HCT116 (cell line): ENCODE results near the gene BCAR3. TPM values are rescaled to one million over a fixed set of nuclear protein-coding genes. Genes with fewer than 3 reads are reported as not detected.

Source experiments
- ATAC-seq: fragments of 200-7000 bp; cut with Tn5 transposase; 2 replicates; pipeline ENCODE4 v1.9.1; 2020; ENCODE audit warnings: mild to moderate bottlenecking, moderate library complexity
- BruUV-seq: library from RNA; stranded (reverse); fragments of 400-500 nt; replicated peaks from 2 replicates; lab custom pipeline; 2021; lab: Mats Ljungman, UMichigan
- CTCF ChIA-PET: fragments of 300-600 bp; sonication (Branson Sonifier 250); formaldehyde crosslinking; loops from one replicate; lab custom pipeline; 2021; ENCODE audit warnings: antibody characterized with exemption; lab: Charles Lee
- POLR2A ChIA-PET: fragments of 300-600, 350-600 bp; sonication (Branson Sonifier 250); formaldehyde crosslinking; loops from one replicate; lab custom pipeline; 2021; ENCODE audit warnings: antibody characterized with exemption; lab: Charles Lee
- RAD21 ChIA-PET, 2 experiments: fragments of 300-600 bp; sonication (Branson Sonifier 250); formaldehyde crosslinking; loops; one replicate each; lab custom pipeline; 2023; ENCODE audit warnings: low total read pairs in 2 of 2; ENCODE audit not compliant: uncharacterized antibody in 2 of 2, unreplicated experiment in 2 of 2, low non-redundant PET in 1 of 2; lab: Charles Lee
- DNase-seq: peaks from one replicate; pipeline ENCODE4 v3.0.0-alpha.2; 2010; ENCODE audit warnings: low read depth, low spot score
- H2AFZ ChIP-seq: fragments of 200-600 bp; shearing (Covaris generic), sonication (generic); 2 replicates; pipeline ENCODE4 v1.6.1; 2017; ENCODE audit warnings: low read depth, mixed run types, mixed read lengths, antibody characterized with exemption, low read length; ENCODE audit not compliant: poor library complexity, severe bottlenecking
- H3K27ac ChIP-seq: 2 replicates; pipeline ENCODE4 v1.5.1; 2012; ENCODE audit warnings: low read depth, low read length
- H3K27me3 ChIP-seq: fragments of 200-600 bp; sonication (generic); 2 replicates; pipeline ENCODE4 v1.6.1; 2016; ENCODE audit warnings: mixed run types, low read length, mixed read lengths; ENCODE audit not compliant: insufficient read depth
- H3K36me3 ChIP-seq, 2 experiments: fragments of 200-500 bp in 1 of 2; fragments of 200-600 bp in 1 of 2; sonication (Bioruptor generic) in 1 of 2; sonication (generic) in 1 of 2; 2 replicates each; pipeline versions ENCODE4 v1.5.1 to v1.6.1; 2014 to 2016; ENCODE audit warnings: low read length in 2 of 2, inconsistent platforms in 1 of 2, mixed read lengths in 1 of 2, mixed run types in 1 of 2; ENCODE audit not compliant: insufficient read depth in 2 of 2, control insufficient read depth in 1 of 2
- H3K4me1 ChIP-seq, 2 experiments: fragments of 200-600 bp in 1 of 2; sonication (generic) in 1 of 2; 2 replicates each; pipeline versions ENCODE4 v1.5.1 to v1.6.1; 2012 to 2017; ENCODE audit warnings: low read length in 2 of 2, inconsistent platforms in 1 of 2, mild to moderate bottlenecking in 1 of 2, mixed read lengths in 1 of 2, mixed run types in 1 of 2, moderate library complexity in 1 of 2; ENCODE audit not compliant: insufficient read depth in 2 of 2, control insufficient read depth in 1 of 2
- H3K4me2 ChIP-seq: fragments of 200-600 bp; sonication (generic); 2 replicates; pipeline ENCODE4 v1.6.1; 2017; ENCODE audit warnings: mixed run types, low read length, mixed read lengths
- H3K4me3 ChIP-seq, 2 experiments: fragments of 200-600 bp in 1 of 2; sonication (generic) in 1 of 2; replicated peaks in 1 of 2; 2 replicates each; pipeline ENCODE4 v1.5.1; 2011 to 2016; ENCODE audit warnings: low read length in 2 of 2, control low read depth in 1 of 2, low read depth in 1 of 2, mild to moderate bottlenecking in 1 of 2, mixed read lengths in 1 of 2, mixed run types in 1 of 2
- H3K79me2 ChIP-seq: fragments of 200-600 bp; sonication (generic); 2 replicates; pipeline ENCODE4 v1.6.1; 2017; ENCODE audit warnings: mild to moderate bottlenecking, mixed run types, low read length, moderate library complexity, mixed read lengths; ENCODE audit not compliant: insufficient read depth
- H3K9ac ChIP-seq: fragments of 200-600 bp; sonication (generic); 2 replicates; pipeline ENCODE4 v1.6.1; 2016; ENCODE audit warnings: low read length, mixed read lengths
- H3K9me2 ChIP-seq: fragments of 200-600 bp; sonication (generic), shearing (Covaris generic); 2 replicates; pipeline ENCODE4 v1.6.1; 2017; ENCODE audit warnings: mixed run types, mild to moderate bottlenecking, moderate library complexity; ENCODE audit not compliant: insufficient read depth
- H3K9me3 ChIP-seq, 2 experiments: fragments of 200-500 bp in 1 of 2; fragments of 200-600 bp in 1 of 2; sonication (Bioruptor generic) in 1 of 2; sonication (generic) in 1 of 2; 2 replicates each; pipeline ENCODE4 v1.6.1; 2014 to 2017; ENCODE audit warnings: low read length in 2 of 2, mixed read lengths in 2 of 2, inconsistent platforms in 1 of 2, low read depth in 1 of 2, mild to moderate bottlenecking in 1 of 2, mixed run types in 1 of 2, moderate library complexity in 1 of 2; ENCODE audit not compliant: control insufficient read depth in 1 of 2, insufficient read depth in 1 of 2
- H4K20me1 ChIP-seq: fragments of 200-600 bp; sonication (generic), shearing (Covaris generic); 2 replicates; pipeline ENCODE4 v1.6.1; 2017; ENCODE audit warnings: mixed run types, mild to moderate bottlenecking, moderate library complexity; ENCODE audit not compliant: insufficient read depth
- CBX3 ChIP-seq: IDR thresholded peaks from 2 replicates; pipeline ENCODE4 v1.6.1; 2012; ENCODE audit warnings: low read depth
- CTCF ChIP-seq, 3 experiments: fragments of 200-600 bp in 1 of 3; sonication (generic) in 1 of 3; IDR thresholded peaks in 2 of 3; conservative IDR thresholded peaks in 1 of 3; 2 replicates each; pipeline ENCODE4 v1.5.1; 2012 to 2017; ENCODE audit warnings: low read depth in 2 of 3, low read length in 2 of 3, antibody characterized with exemption in 1 of 3, borderline replicate concordance in 1 of 3, control low read depth in 1 of 3, mild to moderate bottlenecking in 1 of 3, mixed read lengths in 1 of 3, mixed run types in 1 of 3, moderate library complexity in 1 of 3; ENCODE audit not compliant: insufficient read depth in 1 of 3
- EGR1 ChIP-seq: IDR thresholded peaks from 2 replicates; pipeline ENCODE4 v1.6.1; 2012; ENCODE audit warnings: low read depth
- EZH2 ChIP-seq: fragments of 200-600 bp; sonication (generic); IDR thresholded peaks from 2 replicates; pipeline ENCODE4 v1.6.1; 2017; ENCODE audit warnings: antibody characterized with exemption, mixed run types
- FOSL1 ChIP-seq: IDR thresholded peaks from 2 replicates; pipeline ENCODE4 v1.6.1; 2012; ENCODE audit warnings: low read depth
- MAX ChIP-seq: IDR thresholded peaks from 2 replicates; pipeline ENCODE4 v1.6.1; 2012
- POLR2A ChIP-seq: IDR thresholded peaks from 2 replicates; pipeline ENCODE4 v1.7.0; 2011; ENCODE audit warnings: borderline replicate concordance; ENCODE audit not compliant: insufficient read depth, insufficient read length; ENCODE audit errors: extremely low read depth
- POLR2AphosphoS5 ChIP-seq: IDR thresholded peaks from 2 replicates; pipeline ENCODE4 v1.6.1; 2011; ENCODE audit warnings: mild to moderate bottlenecking, low read depth, low read length, moderate library complexity
- RAD21 ChIP-seq: IDR thresholded peaks from 2 replicates; pipeline ENCODE4 v1.6.1; 2012; ENCODE audit warnings: low read depth, mild to moderate bottlenecking
- intact Hi-C: fragments of 100-400 bp; cut with micrococcal nuclease; formaldehyde crosslinking; loops from 2 replicates; pipeline ENCODE4 v1.10.0; 2022
- total RNA-seq: library from RNA; stranded (reverse); gene quantifications from one replicate; pipeline ENCODE4 v1.2.1, GENCODE V29; 2021; ENCODE audit not compliant: unreplicated experiment

BCAR3 gene
- total RNA-seq, 1 experiment from 2014 or later: 24.5 TPM

- no peak for ATAC-seq
- CTCF ChIA-PET: interaction anchor here (0.7 kb wide), 1 partner anchor 109 kb away, joined by 3 read pairs; no protein-coding TSS in a partner anchor
- peak overlapping the region; percentile 50 for H3K4me2 ChIP-seq
- no peak for DNase-seq
- H4K20me1 ChIP-seq: no peaks in the 10 kb centered on the region
- no peaks in the 10 kb centered on the region for H3K36me3 ChIP-seq
- intact Hi-C loops: loop anchor here (5.0 kb wide), 1 partner anchor 73 kb away; no protein-coding TSS in a partner anchor
- RAD21 ChIA-PET: interaction anchor here (0.5 to 0.6 kb wide), 2 partner anchors 17 to 45 kb away, joined by 3 to 5 read pairs; no protein-coding TSS in a partner anchor
- H3K4me3 ChIP-seq: 0 out of 4 replicates have a peak overlapping the region, but pooled peaks of 1 of the 2 experiments have one; percentile 9
- no peaks in the 10 kb centered on the region for H3K9me3 ChIP-seq
- H2AFZ ChIP-seq: no peak overlapping the region
- H3K9me2 ChIP-seq: no peaks in the 10 kb centered on the region
- no peaks in the 10 kb centered on the region for H3K27me3 ChIP-seq
- peak overlapping the region; percentile 73 for H3K9ac ChIP-seq
- peak overlapping the region; percentile 74; the same call in 1 of the 2 replicates for H3K27ac ChIP-seq
- peaks cover 41 to 82% of the 10 kb centered on the region in 2 experiments for H3K4me1 ChIP-seq
- POLR2A ChIA-PET: interaction anchor here (1.2 to 3.5 kb wide), 2 partner anchors 11 to 18 kb away, joined by 4 to 23 read pairs; no protein-coding TSS in a partner anchor
- no peak for TF ChIP-seq EGR1
- no peak for TF ChIP-seq POLR2A
- TF ChIP-seq EZH2: no peak
- no peaks in the 10 kb centered on the region for H3K79me2 ChIP-seq
- no TSS peak for BruUV-seq
These were observed 22.4 kb upstream of the BCAR3 start for GRCh38 chr1:93704052-93704451.

DNA sequence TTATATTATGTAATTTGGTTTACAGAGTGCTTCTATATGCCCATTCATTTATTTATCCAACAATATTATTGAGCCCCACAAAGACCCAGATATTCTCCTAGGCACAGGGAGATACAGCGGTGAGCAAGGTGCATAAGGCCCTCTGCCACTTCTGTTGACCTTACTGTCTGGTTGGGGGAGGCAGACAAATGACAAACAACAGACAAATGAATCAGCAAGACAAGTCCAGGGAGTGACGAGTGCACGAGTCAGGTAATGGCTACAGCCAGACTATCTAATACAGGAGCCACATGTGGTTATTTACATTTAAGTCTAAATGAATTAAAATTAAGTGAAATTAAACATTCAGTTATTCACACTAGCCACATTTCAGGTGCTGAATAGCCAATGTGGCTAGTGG is 22.0 kb upstream of the BCAR3 start:
- peaks cover 41 to 86% of the 10 kb centered on the region in 2 experiments for H3K4me1 ChIP-seq
- no peaks in the 10 kb centered on the region for H3K9me3 ChIP-seq
- intact Hi-C loops: loop anchor here (5.0 kb wide), 1 partner anchor 74 kb away; no protein-coding TSS in a partner anchor
- RAD21 ChIA-PET: interaction anchor here (0.5 to 0.6 kb wide), 2 partner anchors 18 to 46 kb away, joined by 3 to 5 read pairs; no protein-coding TSS in a partner anchor
- TF ChIP-seq MAX (no peak), POLR2AphosphoS5 (peak; percentile 44), CBX3 (no peak), RAD21 (no peak), CTCF (IDR thresholded peaks at IDR 0.05 in 2 of 3, conservative IDR thresholded peaks at IDR 0.05 in 1 of 3; ENCODE audit: borderline replicate concordance in 1 of 3, insufficient read depth in 1 of 3, low read depth in 2 of 3, low read length in 2 of 3) (no peak), FOSL1 (no peak)
- TF ChIP-seq, all 23 proteins: peak for 1
- CTCF ChIA-PET: interaction anchor here (1.2 to 2.0 kb wide), 4 partner anchors 22 to 113 kb away, joined by 5 to 10 read pairs (median 8); partner anchors contain the start of gene BCAR3
- Histone ChIP-seq H3K4me2 (peak overlapping the region; percentile 50), H3K79me2 (no peaks in the 10 kb centered on the region), H2AFZ (no peak overlapping the region), H3K36me3 (no peaks in the 10 kb centered on the region), H3K27me3 (no peaks in the 10 kb centered on the region), H3K4me3 (0 out of 4 replicates have a peak overlapping the region, but pooled peaks of 1 of the 2 experiments have one; percentile 9), H3K27ac (peak overlapping the region; percentile 74; the same call in 1 of the 2 replicates), H4K20me1 (no peaks in the 10 kb centered on the region), H3K9me2 (no peaks in the 10 kb centered on the region), H3K9ac (peak overlapping the region; percentile 73)
- DNase-seq: no peak
- POLR2A ChIA-PET: interaction anchor here (1.2 to 3.5 kb wide), 2 partner anchors 11 to 18 kb away, joined by 4 to 23 read pairs; no protein-coding TSS in a partner anchor
- BruUV-seq: no TSS peak
- ATAC-seq: no peak; the same call in 1 of the 2 replicates
